ENCODE data around the gene AJAP1. TPM values are rescaled to one million over a fixed set of nuclear protein-coding genes. Genes with fewer than 3 reads are reported as not detected.

Gene AJAP1
- total RNA-seq, 1 experiment from 2014 or later: not detected

DNA sequence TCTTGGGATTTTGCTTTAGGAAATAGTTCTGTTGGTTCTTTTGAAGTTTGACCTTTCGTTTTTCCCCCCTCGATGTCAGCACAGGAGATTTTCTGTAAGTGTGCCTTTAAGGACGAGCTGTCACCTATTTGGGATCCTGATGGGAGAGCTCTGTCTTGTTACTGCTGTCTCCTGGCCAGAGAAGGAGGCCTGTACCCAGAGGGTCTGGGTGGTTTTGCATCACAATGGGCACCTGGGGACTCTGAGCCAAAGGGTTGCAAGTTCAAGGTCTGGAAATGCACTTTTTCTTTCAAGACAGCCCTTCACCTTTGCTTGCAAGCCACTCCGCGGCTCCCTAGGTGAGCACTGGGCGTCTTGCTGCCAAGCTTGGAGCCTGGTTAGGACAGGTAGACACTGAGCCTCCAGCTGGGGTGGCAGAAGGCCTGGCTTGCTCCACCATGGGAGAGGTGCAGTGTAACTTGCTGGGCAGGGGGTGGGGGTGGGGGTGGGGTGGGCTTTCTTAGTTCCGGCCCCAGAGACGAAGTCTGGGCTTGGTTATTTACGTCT lies 2.9 kb downstream of the AJAP1 start (continued):
- TF ChIP-seq, protein P1, sequence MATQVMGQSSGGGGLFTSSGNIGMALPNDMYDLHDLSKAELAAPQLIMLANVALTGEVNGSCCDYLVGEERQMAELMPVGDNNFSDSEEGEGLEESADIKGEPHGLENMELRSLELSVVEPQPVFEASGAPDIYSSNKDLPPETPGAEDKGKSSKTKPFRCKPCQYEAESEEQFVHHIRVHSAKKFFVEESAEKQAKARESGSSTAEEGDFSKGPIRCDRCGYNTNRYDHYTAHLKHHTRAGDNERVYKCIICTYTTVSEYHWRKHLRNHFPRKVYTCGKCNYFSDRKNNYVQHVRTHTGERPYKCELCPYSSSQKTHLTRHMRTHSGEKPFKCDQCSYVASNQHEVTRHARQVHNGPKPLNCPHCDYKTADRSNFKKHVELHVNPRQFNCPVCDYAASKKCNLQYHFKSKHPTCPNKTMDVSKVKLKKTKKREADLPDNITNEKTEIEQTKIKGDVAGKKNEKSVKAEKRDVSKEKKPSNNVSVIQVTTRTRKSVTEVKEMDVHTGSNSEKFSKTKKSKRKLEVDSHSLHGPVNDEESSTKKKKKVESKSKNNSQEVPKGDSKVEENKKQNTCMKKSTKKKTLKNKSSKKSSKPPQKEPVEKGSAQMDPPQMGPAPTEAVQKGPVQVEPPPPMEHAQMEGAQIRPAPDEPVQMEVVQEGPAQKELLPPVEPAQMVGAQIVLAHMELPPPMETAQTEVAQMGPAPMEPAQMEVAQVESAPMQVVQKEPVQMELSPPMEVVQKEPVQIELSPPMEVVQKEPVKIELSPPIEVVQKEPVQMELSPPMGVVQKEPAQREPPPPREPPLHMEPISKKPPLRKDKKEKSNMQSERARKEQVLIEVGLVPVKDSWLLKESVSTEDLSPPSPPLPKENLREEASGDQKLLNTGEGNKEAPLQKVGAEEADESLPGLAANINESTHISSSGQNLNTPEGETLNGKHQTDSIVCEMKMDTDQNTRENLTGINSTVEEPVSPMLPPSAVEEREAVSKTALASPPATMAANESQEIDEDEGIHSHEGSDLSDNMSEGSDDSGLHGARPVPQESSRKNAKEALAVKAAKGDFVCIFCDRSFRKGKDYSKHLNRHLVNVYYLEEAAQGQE (IDR thresholded peaks at IDR 0.05; ENCODE audit: low read depth): no peak
- TF ChIP-seq CBX3 (IDR thresholded peaks at IDR 0.05; ENCODE audit: low read depth) (no peak), CEBPB (IDR thresholded peaks at IDR 0.05; ENCODE audit: low read depth) (no peak), TCF7L2 (IDR thresholded peaks at IDR 0.05; ENCODE audit: borderline replicate concordance, extremely low read depth, insufficient read depth, insufficient read length) (no peak), JUND (IDR thresholded peaks at IDR 0.05) (no peak), EZH2phosphoT487 (IDR thresholded peaks at IDR 0.05; ENCODE audit: borderline replicate concordance) (no peak)

DNA sequence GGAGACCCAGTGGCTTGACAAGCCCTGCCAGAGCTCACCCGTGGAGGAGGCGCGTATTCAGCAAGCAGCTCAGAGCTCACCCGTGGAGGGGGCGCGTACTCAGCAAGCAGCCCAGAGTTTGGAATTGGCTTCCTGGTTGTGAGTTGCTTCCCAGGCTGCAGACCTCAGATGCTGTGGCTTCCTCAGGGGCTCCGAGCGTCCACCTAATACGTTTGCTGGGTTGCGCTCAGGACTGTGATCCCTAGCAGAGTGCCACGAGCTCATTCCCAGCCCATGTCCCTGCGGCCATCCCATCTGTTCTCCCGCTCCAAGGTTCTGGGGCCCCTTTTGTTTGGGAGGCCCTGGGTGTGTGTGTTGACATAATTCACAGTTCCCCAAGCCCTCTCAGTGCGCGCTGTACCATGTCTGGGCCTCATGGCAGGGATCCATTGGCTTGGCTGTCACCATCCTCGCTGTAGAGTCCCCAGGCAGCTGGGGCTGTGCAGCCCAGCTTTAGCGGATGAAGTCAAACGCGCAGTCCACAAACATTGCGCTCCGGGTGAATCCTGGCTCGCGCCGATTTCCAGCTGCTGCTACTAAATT lies 3.6 kb downstream of the AJAP1 start:
- TF ChIP-seq CBX3 (IDR thresholded peaks at IDR 0.05; ENCODE audit: low read depth) (no peak), ZFX (IDR thresholded peaks at IDR 0.05) (no peak), SP1 (IDR thresholded peaks at IDR 0.05; ENCODE audit: low read depth) (no peak), SRF (IDR thresholded peaks at IDR 0.05; ENCODE audit: low read depth) (no peak), SIN3A (IDR thresholded peaks at IDR 0.05; ENCODE audit: low read depth) (no peak)
- TF ChIP-seq, protein P2, sequence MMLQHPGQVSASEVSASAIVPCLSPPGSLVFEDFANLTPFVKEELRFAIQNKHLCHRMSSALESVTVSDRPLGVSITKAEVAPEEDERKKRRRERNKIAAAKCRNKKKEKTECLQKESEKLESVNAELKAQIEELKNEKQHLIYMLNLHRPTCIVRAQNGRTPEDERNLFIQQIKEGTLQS (IDR thresholded peaks at IDR 0.05): no peak
- TF ChIP-seq, protein P3, sequence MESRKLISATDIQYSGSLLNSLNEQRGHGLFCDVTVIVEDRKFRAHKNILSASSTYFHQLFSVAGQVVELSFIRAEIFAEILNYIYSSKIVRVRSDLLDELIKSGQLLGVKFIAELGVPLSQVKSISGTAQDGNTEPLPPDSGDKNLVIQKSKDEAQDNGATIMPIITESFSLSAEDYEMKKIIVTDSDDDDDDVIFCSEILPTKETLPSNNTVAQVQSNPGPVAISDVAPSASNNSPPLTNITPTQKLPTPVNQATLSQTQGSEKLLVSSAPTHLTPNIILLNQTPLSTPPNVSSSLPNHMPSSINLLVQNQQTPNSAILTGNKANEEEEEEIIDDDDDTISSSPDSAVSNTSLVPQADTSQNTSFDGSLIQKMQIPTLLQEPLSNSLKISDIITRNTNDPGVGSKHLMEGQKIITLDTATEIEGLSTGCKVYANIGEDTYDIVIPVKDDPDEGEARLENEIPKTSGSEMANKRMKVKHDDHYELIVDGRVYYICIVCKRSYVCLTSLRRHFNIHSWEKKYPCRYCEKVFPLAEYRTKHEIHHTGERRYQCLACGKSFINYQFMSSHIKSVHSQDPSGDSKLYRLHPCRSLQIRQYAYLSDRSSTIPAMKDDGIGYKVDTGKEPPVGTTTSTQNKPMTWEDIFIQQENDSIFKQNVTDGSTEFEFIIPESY (IDR thresholded peaks at IDR 0.05; ENCODE audit: extremely low read depth, insufficient replicate concordance, low read length): no peak
- TF ChIP-seq, protein P4, sequence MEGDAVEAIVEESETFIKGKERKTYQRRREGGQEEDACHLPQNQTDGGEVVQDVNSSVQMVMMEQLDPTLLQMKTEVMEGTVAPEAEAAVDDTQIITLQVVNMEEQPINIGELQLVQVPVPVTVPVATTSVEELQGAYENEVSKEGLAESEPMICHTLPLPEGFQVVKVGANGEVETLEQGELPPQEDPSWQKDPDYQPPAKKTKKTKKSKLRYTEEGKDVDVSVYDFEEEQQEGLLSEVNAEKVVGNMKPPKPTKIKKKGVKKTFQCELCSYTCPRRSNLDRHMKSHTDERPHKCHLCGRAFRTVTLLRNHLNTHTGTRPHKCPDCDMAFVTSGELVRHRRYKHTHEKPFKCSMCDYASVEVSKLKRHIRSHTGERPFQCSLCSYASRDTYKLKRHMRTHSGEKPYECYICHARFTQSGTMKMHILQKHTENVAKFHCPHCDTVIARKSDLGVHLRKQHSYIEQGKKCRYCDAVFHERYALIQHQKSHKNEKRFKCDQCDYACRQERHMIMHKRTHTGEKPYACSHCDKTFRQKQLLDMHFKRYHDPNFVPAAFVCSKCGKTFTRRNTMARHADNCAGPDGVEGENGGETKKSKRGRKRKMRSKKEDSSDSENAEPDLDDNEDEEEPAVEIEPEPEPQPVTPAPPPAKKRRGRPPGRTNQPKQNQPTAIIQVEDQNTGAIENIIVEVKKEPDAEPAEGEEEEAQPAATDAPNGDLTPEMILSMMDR (IDR thresholded peaks at IDR 0.05 in 2 of 3, conservative IDR thresholded peaks at IDR 0.05 in 1 of 3; ENCODE audit: borderline replicate concordance in 1 of 3, insufficient read depth in 1 of 3, low read depth in 2 of 3, low read length in 2 of 3): no peak
- H3K4me2 ChIP-seq (ENCODE audit: low read length): no peak overlapping the region
- DNase-seq (ENCODE audit: low read depth, low spot score): no peak
- no TSS peak for BruUV-seq (replicated peaks)
- H3K4me3 ChIP-seq (replicated peaks in 1 of 2; ENCODE audit: low read depth in 1 of 2, low read length in 2 of 2): no peak overlapping the region
- intact Hi-C loops (cut with micrococcal nuclease): no loop called here
- no peak overlapping the region for H3K27ac ChIP-seq (ENCODE audit: low read depth, low read length)
- ATAC-seq: no peak
- ChIA-PET RAD21 (ENCODE audit: low non-redundant PET in 1 of 2, low total read pairs in 2 of 2, uncharacterized antibody in 2 of 2, unreplicated experiment in 2 of 2) (no interaction called here), POLR2A (no interaction called here), CTCF (no interaction called here)
- peaks cover 0 to under 1% of the 10 kb centered on the region in 2 experiments; a peak in 1 of 4 replicates for H3K4me1 ChIP-seq (ENCODE audit: control insufficient read depth in 1 of 2, insufficient read depth in 2 of 2, low read length in 2 of 2)
- no peaks in the 10 kb centered on the region for H3K79me2 ChIP-seq (ENCODE audit: insufficient read depth, low read length)
- H4K20me1 ChIP-seq (ENCODE audit: insufficient read depth): no peaks in the 10 kb centered on the region
- H3K36me3 ChIP-seq (ENCODE audit: control insufficient read depth in 1 of 2, insufficient read depth in 2 of 2, low read length in 2 of 2): no peaks in the 10 kb centered on the region
- H3K9me2 ChIP-seq (ENCODE audit: insufficient read depth): no peaks in the 10 kb centered on the region
- no peak overlapping the region for H2AFZ ChIP-seq (ENCODE audit: low read depth, low read length, poor library complexity, severe bottlenecking)
- H3K9ac ChIP-seq (ENCODE audit: low read length): no peak overlapping the region
- no peaks in the 10 kb centered on the region for H3K9me3 ChIP-seq (ENCODE audit: control insufficient read depth in 1 of 2, insufficient read depth in 1 of 2, low read depth in 1 of 2, low read length in 2 of 2)
- H3K27me3 ChIP-seq (ENCODE audit: insufficient read depth, low read length): no peaks in the 10 kb centered on the region

Data from HCT116 (cell line).